HG02981 (cell line): ENCODE measurements around the gene GAS5.
"Not testable (repeated sequence)": the region's sequence is repeated elsewhere in the genome, so short reads cannot be mapped to it uniquely, and the experiment has no call there.

Experiments
- ATAC-seq: cut with Tn5 transposase; IDR thresholded peaks from one replicate; pipeline ENCODE4 v1.9.1; 2021; ENCODE audit warnings: mild to moderate bottlenecking, moderate library complexity; ENCODE audit not compliant: unreplicated experiment

The GAS5 gene

GRCh38 chr1:173867753-173868265, at the start of gene GAS5:
GAS5 (minus strand) TSS chr1:173867989.
- ATAC-seq, result peak; percentile 70

- ATAC-seq, result no peak
Measured at GRCh38 chr1:173917149-173917548, 49.4 kb upstream of the GAS5 start, which contains the start of gene SERPINC1. SERPINC1 (minus strand) TSS chr1:173917327; CDS start chr1:173917259, 68 bp downstream.

GRCh38 chr1:173916667-173917066, 48.9 kb upstream of the GAS5 start:
- no peak for ATAC-seq

GRCh38 chr1:173915596-173915995, 47.8 kb upstream of the GAS5 start:
- ATAC-seq, result no peak

- ATAC-seq, result no peak
Measured at GRCh38 chr1:173914366-173914871, 46.6 kb upstream of the GAS5 start.

- no peak for ATAC-seq
Measured at GRCh38 chr1:173913111-173913510, 45.3 kb upstream of the GAS5 start.

- ATAC-seq, result no peak
Measured at GRCh38 chr1:173903827-173904531, 36.2 kb upstream of the GAS5 start.

- ATAC-seq, result no peak
Measured at GRCh38 chr1:173900992-173901391, 33.2 kb upstream of the GAS5 start.

- ATAC-seq, result no peak
Measured at GRCh38 chr1:173900427-173900826, 32.6 kb upstream of the GAS5 start.

GRCh38 chr1:173894189-173894588, 26.4 kb upstream of the GAS5 start:
- ATAC-seq, result no peak

GRCh38 chr1:173893611-173894010, 25.8 kb upstream of the GAS5 start:
- ATAC-seq, result no peak

- no peak for ATAC-seq
Measured at GRCh38 chr1:173889885-173890284, 22.1 kb upstream of the GAS5 start.

GRCh38 chr1:173888749-173889148, 21.0 kb upstream of the GAS5 start:
- ATAC-seq, result no peak

- no peak for ATAC-seq
Measured at GRCh38 chr1:173887627-173888026, 19.8 kb upstream of the GAS5 start.

GRCh38 chr1:173886746-173887611, 19.2 kb upstream of the GAS5 start:
- no peak for ATAC-seq

GRCh38 chr1:173884701-173885100, 16.9 kb upstream of the GAS5 start:
- ATAC-seq, result no peak

- not testable (repeated sequence) for ATAC-seq
Measured at GRCh38 chr1:173881117-173881516, 13.3 kb upstream of the GAS5 start.

- ATAC-seq, result no peak
Measured at GRCh38 chr1:173878251-173878650, 10.5 kb upstream of the GAS5 start.

- no peak for ATAC-seq
Measured at GRCh38 chr1:173876732-173877131, 8.9 kb upstream of the GAS5 start.

- no peak for ATAC-seq
Measured at GRCh38 chr1:173871500-173871899, 3.7 kb upstream of the GAS5 start.

GRCh38 chr1:173871091-173871490, 3.3 kb upstream of the GAS5 start:
- no peak for ATAC-seq
